ENCODE results near the gene EMILIN2. TPM values are rescaled to one million over a fixed set of nuclear protein-coding genes. Genes with fewer than 3 reads are reported as not detected.

Gene EMILIN2
- 20.0 and 21.3 TPM in 2 replicates for total RNA-seq (2021)
- long read RNA-seq, partial matches to known transcripts = 2 of 5 reads
- long read RNA-seq, other reads (novel, unspliced or antisense) = 1 of 5 reads

- Histone ChIP-seq H3K4ac (ENCODE audit: low read depth, low read length) (no peak within 1 kb of the TSS), H3K27me3 (ENCODE audit: insufficient read depth, low read length) (peaks cover 37% of the 10 kb centered on the region; the same call in 1 of the 2 replicates), H4K91ac (ENCODE audit: insufficient read length, low read depth, low read length) (no peak within 1 kb of the TSS), H2BK15ac (ENCODE audit: low read depth, low read length) (no peak within 1 kb of the TSS), H3K23ac (ENCODE audit: insufficient read length, low read depth, low read length) (no peak within 1 kb of the TSS), H2BK20ac (ENCODE audit: low read depth, low read length, poor library complexity, severe bottlenecking) (no peak within 1 kb of the TSS), H3K4me2 (ENCODE audit: insufficient read depth, insufficient read length, low read length) (peak within 1 kb of the TSS; percentile 65), H2BK12ac (ENCODE audit: insufficient read length, low read depth, low read length) (no peak within 1 kb of the TSS), H3T11ph (ENCODE audit: low read length) (no peak within 1 kb of the TSS), H4K5ac (ENCODE audit: insufficient read length, low read depth, low read length) (no peak within 1 kb of the TSS), H3K9ac (ENCODE audit: extremely low read depth, insufficient read length, low read length) (no peak within 1 kb of the TSS), H3K4me1 (ENCODE audit: insufficient read depth, low read length) (no peaks in the 10 kb centered on the region), H3K14ac (ENCODE audit: insufficient read depth, low read length) (no peak within 1 kb of the TSS; the same call in 1 of the 2 replicates), H3K9me3 (ENCODE audit: control insufficient read depth, low read depth, low read length) (no peaks in the 10 kb centered on the region), H3K18ac (ENCODE audit: insufficient read length, low read depth, low read length) (no peak within 1 kb of the TSS), H2BK120ac (ENCODE audit: low read depth, low read length, poor library complexity, severe bottlenecking) (no peak within 1 kb of the TSS), H2BK5ac (ENCODE audit: insufficient read length, low read length) (no peak within 1 kb of the TSS), H4K8ac (replicated peaks; ENCODE audit: insufficient read length, low read depth, low read length) (no peak within 1 kb of the TSS), H3K79me1 (ENCODE audit: insufficient read depth, low read depth, low read length, poor library complexity, severe bottlenecking) (no peaks in the 10 kb centered on the region), H3K79me2 (ENCODE audit: insufficient read depth, low read length) (no peaks in the 10 kb centered on the region), H3K23me2 (ENCODE audit: insufficient read length, low read depth, low read length, poor library complexity, severe bottlenecking) (peaks cover 7% of the 10 kb centered on the region), H3K27ac (ENCODE audit: insufficient read length, low read depth, low read length) (no peak within 1 kb of the TSS), H2AFZ (ENCODE audit: low read length) (no peak within 1 kb of the TSS), H3K56ac (ENCODE audit: insufficient read length, low read depth, low read length) (no peak within 1 kb of the TSS), H2AK5ac (ENCODE audit: insufficient read length, low read length) (no peak within 1 kb of the TSS), H4K20me1 (ENCODE audit: control insufficient read depth, insufficient read depth, insufficient read length) (no peaks in the 10 kb centered on the region)
- H3K4me3 Mint-ChIP-seq = peak within 1 kb of the TSS; percentile 82 to 94
- peaks cover 14 to 16% of the 10 kb centered on the region in 2 experiments for H3K4me1 Mint-ChIP-seq
- 0 out of 7 replicates have a peak within 1 kb of the TSS, but pooled peaks of 1 of the 3 experiments have one; percentile 53 for H3K27ac Mint-ChIP-seq
- no peaks in the 10 kb centered on the region for H3K36me3 Mint-ChIP-seq (ENCODE audit: insufficient read depth in 1 of 3, low read depth in 3 of 3)
- no peak for TF ChIP-seq CTCF (conservative IDR thresholded peaks at IDR 0.05)
- DNase-seq = peak; percentile 64
- H3K9me3 Mint-ChIP-seq = no peaks in the 10 kb centered on the region
- WGBS (ENCODE audit: extremely low coverage, insufficient read length, low lambda C conversion rate) = no CpG with 5 or more reads among the region's 80 CpGs
- H3K27me3 Mint-ChIP-seq (ENCODE audit: low read depth) = peaks cover 70% of the 10 kb centered on the region
Measured at GRCh38 chr18:2846636-2847316, at the start of gene EMILIN2. Gene EMILIN2, plus strand, starts transcription at chr18:2847006. Its CDS starts 183 bp downstream, at chr18:2847189.
